Coronary artery (tissue), 2 donors: ENCODE measurements around the gene RPS6KA2.

Experiments
- DNase-seq: peaks from one replicate; pipeline ENCODE4 v3.0.0-alpha.2; 2017; ENCODE audit warnings: low spot score
- H3K27ac ChIP-seq, 2 donors: fragments of 200-600 bp; sonication (generic); one replicate each; pipeline ENCODE4 v1.5.1; 2016 to 2019
- H3K4me3 ChIP-seq: fragments of 200-600 bp; sonication (generic); 2 replicates; pipeline ENCODE4 v1.5.1; 2016; ENCODE audit warnings: mild to moderate bottlenecking, moderate library complexity
- TF ChIP-seq, protein P1 (sequence below): fragments of 200-600 bp; sonication (generic); IDR thresholded peaks from one replicate; pipeline ENCODE4 v1.5.1; 2019; ENCODE audit warnings: antibody characterized with exemption

RPS6KA2 gene

DNA sequence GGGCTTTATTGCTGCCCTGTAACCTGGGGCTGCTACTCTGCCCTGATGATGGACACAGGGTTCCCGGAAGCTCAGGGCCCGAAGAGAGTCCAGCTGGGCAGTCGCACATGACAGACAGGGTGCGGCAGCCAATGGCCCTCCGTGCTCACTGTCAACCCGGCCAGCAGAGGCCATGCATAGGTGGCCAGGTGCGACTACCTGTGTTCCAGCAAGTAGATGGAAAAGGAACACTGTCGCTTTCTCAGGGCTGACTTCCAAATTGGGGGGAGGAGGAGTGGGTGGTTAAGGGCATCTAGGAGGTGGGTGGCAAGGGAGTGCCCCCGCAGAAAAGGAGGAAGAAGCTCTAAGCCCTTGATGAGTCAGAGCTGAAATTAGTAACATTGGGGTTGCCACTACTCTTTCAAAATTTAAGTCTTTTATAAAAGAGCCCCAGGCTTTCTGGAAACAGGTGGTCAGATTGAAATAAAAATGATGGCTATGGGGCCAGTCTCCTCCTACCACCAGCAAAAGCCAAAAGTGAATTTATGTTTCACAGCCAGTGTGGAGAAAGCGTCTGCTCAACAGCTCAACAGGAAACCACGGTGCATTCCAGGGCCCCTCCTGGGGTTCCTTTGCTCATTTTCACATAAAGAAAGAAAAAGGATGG, 38.2 kb downstream of the RPS6KA2 start:
- no peak for DNase-seq
- Histone ChIP-seq H3K4me3 (no peak overlapping the region), H3K27ac (no peak overlapping the region)
- TF ChIP-seq, protein P1, sequence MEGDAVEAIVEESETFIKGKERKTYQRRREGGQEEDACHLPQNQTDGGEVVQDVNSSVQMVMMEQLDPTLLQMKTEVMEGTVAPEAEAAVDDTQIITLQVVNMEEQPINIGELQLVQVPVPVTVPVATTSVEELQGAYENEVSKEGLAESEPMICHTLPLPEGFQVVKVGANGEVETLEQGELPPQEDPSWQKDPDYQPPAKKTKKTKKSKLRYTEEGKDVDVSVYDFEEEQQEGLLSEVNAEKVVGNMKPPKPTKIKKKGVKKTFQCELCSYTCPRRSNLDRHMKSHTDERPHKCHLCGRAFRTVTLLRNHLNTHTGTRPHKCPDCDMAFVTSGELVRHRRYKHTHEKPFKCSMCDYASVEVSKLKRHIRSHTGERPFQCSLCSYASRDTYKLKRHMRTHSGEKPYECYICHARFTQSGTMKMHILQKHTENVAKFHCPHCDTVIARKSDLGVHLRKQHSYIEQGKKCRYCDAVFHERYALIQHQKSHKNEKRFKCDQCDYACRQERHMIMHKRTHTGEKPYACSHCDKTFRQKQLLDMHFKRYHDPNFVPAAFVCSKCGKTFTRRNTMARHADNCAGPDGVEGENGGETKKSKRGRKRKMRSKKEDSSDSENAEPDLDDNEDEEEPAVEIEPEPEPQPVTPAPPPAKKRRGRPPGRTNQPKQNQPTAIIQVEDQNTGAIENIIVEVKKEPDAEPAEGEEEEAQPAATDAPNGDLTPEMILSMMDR: no peak

GRCh38 chr6:166587631-166588413, 39.2 kb downstream of the RPS6KA2 start:
- no peak for DNase-seq
- no peak overlapping the region for H3K27ac ChIP-seq
- H3K4me3 ChIP-seq: no peak overlapping the region
- TF ChIP-seq, protein P1: no peak

GRCh38 chr6:166586424-166587156, 40.5 kb downstream of the RPS6KA2 start, which contains the start of gene RAMACL:
Gene RAMACL (minus strand): TSS chr6:166586678. CDS start chr6:166586477, 201 bp downstream.
- TF ChIP-seq, protein P1: no peak
- DNase-seq: no peak
- Histone ChIP-seq H3K27ac (no peak within 1 kb of the TSS), H3K4me3 (no peak within 1 kb of the TSS)

DNA sequence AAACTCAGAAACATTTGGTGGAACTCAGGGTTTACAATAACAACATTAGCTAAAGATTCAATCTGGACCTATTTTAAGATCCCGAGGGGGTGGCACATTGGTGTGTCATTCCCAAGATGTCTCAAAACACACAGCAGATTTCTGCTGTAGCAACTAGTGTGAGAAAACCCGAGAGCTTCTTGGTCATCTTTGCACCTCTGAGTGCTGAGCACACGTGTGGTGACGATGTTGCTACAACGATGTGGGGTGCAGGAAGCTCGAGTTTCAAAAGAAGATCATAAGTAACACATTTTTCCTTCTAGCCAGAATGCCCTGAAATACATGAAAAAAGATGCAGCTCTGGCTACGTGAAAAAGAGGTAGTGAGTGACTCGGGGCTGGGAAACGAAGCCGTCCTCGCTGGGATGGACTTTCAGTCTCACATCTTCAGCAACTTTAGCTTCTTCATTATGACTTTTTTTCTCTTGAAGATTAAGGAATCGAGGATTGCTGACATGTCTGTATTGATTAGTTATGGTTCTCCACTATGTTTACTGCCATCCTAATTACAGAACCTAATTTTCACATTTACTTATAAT, 42.1 kb downstream of the RPS6KA2 start:
- TF ChIP-seq, protein P1: no peak
- no peak overlapping the region for H3K27ac ChIP-seq
- no peak overlapping the region for H3K4me3 ChIP-seq
- no peak for DNase-seq

GRCh38 chr6:166584155-166584554, 42.9 kb downstream of the RPS6KA2 start:
- H3K27ac ChIP-seq: no peak overlapping the region
- no peak for DNase-seq
- TF ChIP-seq, protein P1: no peak
- no peak overlapping the region for H3K4me3 ChIP-seq

DNA sequence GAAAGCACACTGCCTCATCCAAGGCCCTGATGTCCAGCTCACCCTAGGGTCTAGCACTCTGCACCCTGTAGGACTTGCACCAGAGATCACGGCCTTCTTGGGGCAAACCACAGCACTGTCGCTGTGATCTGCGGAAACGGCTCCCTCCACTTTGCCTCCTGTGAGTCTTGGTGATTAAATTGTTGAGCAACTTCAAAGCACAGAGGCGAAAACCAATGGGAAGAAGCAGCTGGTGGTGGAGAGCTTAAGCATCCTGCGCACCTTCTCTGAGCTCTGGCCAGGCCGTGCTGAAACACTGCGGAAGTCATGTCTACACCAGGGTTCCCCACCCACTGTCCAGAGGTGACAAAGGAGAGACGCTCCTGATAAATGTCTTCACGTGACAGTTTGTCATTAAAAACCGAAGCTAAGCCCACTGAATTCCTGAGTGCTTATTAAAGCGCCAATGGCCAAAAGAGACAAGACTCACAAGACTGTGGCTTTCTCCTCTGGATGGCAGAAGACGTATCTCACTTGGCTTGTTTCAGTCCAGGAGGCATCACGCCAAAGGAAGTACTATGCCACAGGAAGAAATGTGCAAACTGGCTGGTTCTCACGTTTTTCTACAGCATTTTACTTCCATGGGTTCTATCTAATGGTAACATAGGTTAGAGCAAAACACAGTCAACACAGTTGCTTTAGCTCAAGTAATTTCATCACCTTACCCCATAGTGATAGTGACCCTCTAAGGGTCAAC, 43.7 kb downstream of the RPS6KA2 start:
- TF ChIP-seq, protein P1: no peak
- H3K27ac ChIP-seq: no peak overlapping the region
- no peak for DNase-seq
- no peak overlapping the region for H3K4me3 ChIP-seq
